GM11168 (cell line): ENCODE measurements around the gene CLCN5.

Source experiments
- in situ Hi-C: fragments of 300-500 bp; cut with MboI; formaldehyde crosslinking; loops from one replicate; pipeline ENCODE4 v1.12.0; 2022; ENCODE audit warnings: low sequenced_read_pairs; ENCODE audit not compliant: unreplicated experiment

CLCN5 gene

GRCh38 chrX:49922291-49923241 lies at the start of gene CLCN5:
Gene CLCN5, plus strand, starts transcription at chrX:49922596. Its CDS starts 2,703 bp downstream, at chrX:49925299.
- in situ Hi-C loops, result loop anchor here (25.0 kb wide), 1 partner anchor 665 kb away; no protein-coding TSS in a partner anchor

- in situ Hi-C loops, result no loop called here
Observed at GRCh38 chrX:49876750-49877149, 45.6 kb upstream of the CLCN5 start.

- in situ Hi-C loops, result no loop called here
Observed at GRCh38 chrX:49877397-49878101, 44.8 kb upstream of the CLCN5 start.

- in situ Hi-C loops, result no loop called here
Observed at GRCh38 chrX:49878128-49878833, 44.1 kb upstream of the CLCN5 start.

DNA sequence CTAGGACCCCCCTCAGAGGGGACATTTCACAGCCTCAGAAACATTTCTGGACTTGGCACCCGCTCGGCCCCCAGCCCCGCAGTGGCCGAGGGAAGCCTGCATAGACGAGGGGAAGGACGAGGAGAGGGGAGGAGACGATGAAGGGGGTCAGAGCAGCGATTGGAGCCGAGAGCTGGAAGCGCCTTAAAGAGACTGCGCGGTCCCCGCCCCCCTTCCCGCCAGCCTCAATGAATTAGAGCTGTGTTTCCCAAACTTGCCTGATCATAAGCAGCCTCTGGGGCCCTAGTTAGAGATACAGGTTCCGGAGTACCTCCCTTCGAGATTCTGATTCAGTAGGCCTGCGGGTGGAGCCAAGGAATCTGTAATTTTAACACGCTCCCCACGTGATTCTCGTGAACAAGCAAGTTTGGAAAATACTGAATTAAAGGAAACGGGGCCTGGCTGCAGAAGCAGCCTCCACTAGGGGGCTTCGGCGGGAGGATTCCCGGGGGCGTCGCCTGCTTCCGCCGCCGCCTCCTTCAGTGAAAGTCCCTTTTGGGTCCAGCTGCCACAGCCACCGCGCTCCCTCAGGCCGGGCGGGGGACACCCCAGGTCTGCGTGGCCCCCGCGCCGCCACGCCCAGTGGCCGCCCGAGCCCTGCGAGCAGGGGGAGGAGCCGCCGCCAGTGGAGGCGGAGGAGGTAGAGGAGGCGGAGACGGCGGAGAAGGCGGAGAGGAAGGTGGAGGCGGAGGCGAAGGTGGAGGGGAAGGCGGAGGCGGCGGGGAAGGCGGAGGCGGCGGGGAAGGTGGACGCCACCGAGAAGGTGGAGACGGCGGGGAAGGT lies 43.4 kb upstream of the CLCN5 start, which contains the start of gene USP27X:
Gene USP27X (plus strand): TSS at position 651 of the 822 bp plus-strand sequence. CDS start 824 bp downstream, outside the sequence.
- in situ Hi-C loops, result no loop called here

GRCh38 chrX:49879656-49880277 lies 42.6 kb upstream of the CLCN5 start:
- in situ Hi-C loops, result no loop called here

GRCh38 chrX:49880668-49881067 lies 41.7 kb upstream of the CLCN5 start:
- in situ Hi-C loops, result no loop called here

- in situ Hi-C loops, result no loop called here
Observed at GRCh38 chrX:49884290-49884862, 38.0 kb upstream of the CLCN5 start.

- in situ Hi-C loops, result no loop called here
Observed at GRCh38 chrX:49892542-49892941, 29.9 kb upstream of the CLCN5 start.

- in situ Hi-C loops, result no loop called here
Observed at GRCh38 chrX:49896951-49897350, 25.4 kb upstream of the CLCN5 start.

GRCh38 chrX:49901048-49901447 lies 21.3 kb upstream of the CLCN5 start:
- in situ Hi-C loops, result loop anchor here (25.0 kb wide), 1 partner anchor 686 kb away; no protein-coding TSS in a partner anchor

DNA sequence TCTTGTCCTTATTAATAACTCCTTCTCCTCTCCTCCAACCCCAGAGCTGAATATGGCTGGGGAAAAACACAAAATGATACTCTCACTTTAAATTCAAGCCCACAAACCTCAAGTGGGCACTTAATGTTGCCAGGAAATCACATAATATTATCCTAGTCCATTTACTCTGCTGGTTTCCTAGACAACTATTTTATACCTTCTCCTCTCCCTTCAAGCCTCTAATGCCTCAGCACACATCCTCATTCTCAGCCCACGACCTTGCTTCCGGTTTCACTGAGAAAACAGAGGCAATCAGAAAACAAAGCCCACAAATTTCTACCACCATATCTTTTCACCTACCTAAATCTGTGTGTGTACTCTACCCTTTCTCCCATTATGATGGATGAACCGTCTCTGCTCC lies 12.1 kb upstream of the CLCN5 start:
- in situ Hi-C loops, result loop anchor here (10.0 to 25.0 kb wide), 3 partner anchors 174 to 677 kb away; partner anchors contain the start of genes AKAP4 and CCNB3

GRCh38 chrX:49912086-49912485 lies 10.3 kb upstream of the CLCN5 start:
- in situ Hi-C loops, result loop anchor here (10.0 to 25.0 kb wide), 3 partner anchors 173 to 675 kb away; partner anchors contain the start of genes AKAP4 and CCNB3

- in situ Hi-C loops, result loop anchor here (10.0 to 25.0 kb wide), 3 partner anchors 172 to 674 kb away; partner anchors contain the start of genes AKAP4 and CCNB3
Observed at GRCh38 chrX:49912861-49913260, 9.5 kb upstream of the CLCN5 start.

GRCh38 chrX:49915361-49916222 lies 6.8 kb upstream of the CLCN5 start:
- in situ Hi-C loops, result loop anchor here (10.0 to 25.0 kb wide), 3 partner anchors 169 to 672 kb away; partner anchors contain the start of genes AKAP4 and CCNB3

- in situ Hi-C loops, result loop anchor here (10.0 to 25.0 kb wide), 3 partner anchors 165 to 668 kb away; partner anchors contain the start of genes AKAP4 and CCNB3
Observed at GRCh38 chrX:49919617-49920016, 2.8 kb upstream of the CLCN5 start.

- in situ Hi-C loops, result loop anchor here (25.0 kb wide), 1 partner anchor 666 kb away; no protein-coding TSS in a partner anchor
Observed at GRCh38 chrX:49921109-49921508, 1.3 kb upstream of the CLCN5 start.
